Smooth muscle cell of the brain vasculature (primary cell): ENCODE measurements around the gene LRP1-AS.

Experiments
- DNase-seq: peaks from one replicate; pipeline ENCODE4 v3.0.0-alpha.2; 2012; ENCODE audit warnings: low read depth, low spot score

Gene LRP1-AS

DNA sequence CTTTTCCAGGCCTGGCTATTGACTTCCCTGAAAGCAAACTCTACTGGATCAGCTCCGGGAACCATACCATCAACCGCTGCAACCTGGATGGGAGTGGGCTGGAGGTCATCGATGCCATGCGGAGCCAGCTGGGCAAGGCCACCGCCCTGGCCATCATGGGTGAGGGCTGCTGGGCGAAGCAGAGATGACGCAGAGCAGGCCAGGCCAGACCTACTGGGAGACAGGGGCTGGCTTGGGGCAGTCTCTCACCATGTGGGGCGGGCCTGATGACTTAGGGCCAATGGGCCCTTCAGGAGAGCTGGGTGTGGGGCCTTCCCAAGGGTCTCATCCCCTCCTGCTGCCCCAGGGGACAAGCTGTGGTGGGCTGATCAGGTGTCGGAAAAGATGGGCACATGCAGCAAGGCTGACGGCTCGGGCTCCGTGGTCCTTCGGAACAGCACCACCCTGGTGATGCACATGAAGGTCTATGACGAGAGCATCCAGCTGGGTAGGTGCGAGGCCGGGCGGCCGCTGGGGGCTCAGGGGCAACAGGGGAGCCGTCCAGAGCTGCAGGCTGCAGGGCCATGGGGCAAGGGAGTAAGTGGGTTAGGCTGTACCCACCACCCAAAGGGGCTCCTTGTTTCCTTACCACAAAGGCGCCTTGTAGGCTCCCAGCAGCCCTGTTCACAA lies 33.0 kb upstream of the LRP1-AS start:
- DNase-seq = no peak

GRCh38 chr12:57179331-57180086 lies 32.1 kb upstream of the LRP1-AS start:
- no peak for DNase-seq

- DNase-seq = no peak
These were observed 30.8 kb upstream of the LRP1-AS start for GRCh38 chr12:57178213-57178612.

DNA sequence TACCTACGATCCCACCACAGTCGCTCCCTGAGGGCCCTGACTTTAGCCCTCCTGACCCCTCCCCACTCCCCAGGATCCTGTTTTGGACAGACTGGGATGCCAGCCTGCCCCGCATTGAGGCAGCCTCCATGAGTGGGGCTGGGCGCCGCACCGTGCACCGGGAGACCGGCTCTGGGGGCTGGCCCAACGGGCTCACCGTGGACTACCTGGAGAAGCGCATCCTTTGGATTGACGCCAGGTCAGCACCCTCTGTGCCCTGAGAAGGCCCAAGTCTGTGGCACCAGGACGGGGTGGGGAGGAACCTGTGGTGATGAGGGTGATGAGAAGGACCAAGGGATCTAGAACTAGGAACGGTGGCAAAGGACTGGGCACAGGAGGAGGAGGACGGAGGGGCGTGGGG lies 29.9 kb upstream of the LRP1-AS start:
- no peak for DNase-seq

DNA sequence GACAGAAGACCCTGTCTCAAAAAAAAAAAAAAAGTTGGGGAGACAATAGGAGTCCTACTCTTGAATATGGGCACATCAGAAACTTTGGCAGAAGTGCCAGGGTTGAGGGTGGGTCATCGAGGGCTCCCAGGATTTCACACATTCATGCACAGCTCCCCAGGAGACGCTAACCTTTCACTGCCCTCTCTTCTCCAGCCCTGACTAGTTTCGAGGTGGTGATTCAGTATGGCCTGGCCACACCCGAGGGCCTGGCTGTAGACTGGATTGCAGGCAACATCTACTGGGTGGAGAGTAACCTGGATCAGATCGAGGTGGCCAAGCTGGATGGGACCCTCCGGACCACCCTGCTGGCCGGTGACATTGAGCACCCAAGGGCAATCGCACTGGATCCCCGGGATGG lies 29.4 kb upstream of the LRP1-AS start:
- DNase-seq = no peak

GRCh38 chr12:57176139-57176477 lies 28.7 kb upstream of the LRP1-AS start:
- DNase-seq = no peak

DNA sequence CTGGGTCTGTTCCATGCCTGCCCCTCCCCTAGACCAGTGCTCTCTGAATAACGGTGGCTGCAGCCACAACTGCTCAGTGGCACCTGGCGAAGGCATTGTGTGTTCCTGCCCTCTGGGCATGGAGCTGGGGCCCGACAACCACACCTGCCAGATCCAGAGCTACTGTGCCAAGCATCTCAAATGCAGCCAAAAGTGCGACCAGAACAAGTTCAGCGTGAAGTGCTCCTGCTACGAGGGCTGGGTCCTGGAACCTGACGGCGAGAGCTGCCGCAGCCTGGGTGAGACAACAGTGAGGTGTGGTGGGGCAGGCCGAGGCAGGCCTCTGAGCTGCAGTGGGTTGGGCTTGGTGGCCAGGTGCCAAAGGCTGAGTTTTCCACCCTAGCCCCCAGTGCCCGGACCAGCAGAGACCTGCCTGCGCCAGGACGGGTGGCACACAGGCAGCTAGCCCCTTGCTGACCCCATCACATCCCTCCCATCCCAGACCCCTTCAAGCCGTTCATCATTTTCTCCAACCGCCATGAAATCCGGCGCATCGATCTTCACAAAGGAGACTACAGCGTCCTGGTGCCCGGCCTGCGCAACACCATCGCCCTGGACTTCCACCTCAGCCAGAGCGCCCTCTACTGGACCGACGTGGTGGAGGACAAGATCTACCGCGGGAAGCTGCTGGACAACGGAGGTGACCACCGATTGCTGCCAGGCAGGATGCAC lies 28.2 kb upstream of the LRP1-AS start:
- DNase-seq = no peak

DNA sequence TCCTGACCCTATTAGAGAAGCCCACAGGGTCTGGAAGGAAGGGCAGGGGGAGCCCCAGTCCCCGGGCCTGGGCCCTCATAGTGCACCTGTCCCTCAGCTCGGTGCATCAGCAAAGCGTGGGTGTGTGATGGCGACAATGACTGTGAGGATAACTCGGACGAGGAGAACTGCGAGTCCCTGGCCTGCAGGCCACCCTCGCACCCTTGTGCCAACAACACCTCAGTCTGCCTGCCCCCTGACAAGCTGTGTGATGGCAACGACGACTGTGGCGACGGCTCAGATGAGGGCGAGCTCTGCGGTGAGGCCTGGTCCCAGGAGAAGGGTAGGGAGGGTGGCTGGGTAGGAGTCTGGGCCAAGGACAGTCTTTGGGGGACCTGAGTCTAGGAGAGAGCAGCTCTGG lies 26.3 kb upstream of the LRP1-AS start:
- DNase-seq = no peak

DNA sequence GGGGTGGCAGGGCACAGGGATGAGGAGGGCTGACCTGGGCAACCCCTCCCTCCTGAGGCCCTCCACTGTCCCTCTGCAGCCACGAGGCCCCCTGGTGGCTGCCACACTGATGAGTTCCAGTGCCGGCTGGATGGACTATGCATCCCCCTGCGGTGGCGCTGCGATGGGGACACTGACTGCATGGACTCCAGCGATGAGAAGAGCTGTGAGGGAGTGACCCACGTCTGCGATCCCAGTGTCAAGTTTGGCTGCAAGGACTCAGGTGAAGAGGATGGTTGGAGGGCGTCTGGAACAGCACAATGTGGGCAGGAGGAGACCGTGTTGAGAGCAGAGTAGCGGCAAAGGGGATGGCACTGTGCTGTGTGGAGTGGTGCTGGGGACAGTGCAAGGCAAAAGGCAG lies 25.7 kb upstream of the LRP1-AS start:
- DNase-seq = no peak

- DNase-seq = no peak
These were observed 24.2 kb upstream of the LRP1-AS start for GRCh38 chr12:57171668-57172067.

GRCh38 chr12:57170927-57171326 lies 23.5 kb upstream of the LRP1-AS start:
- no peak for DNase-seq

DNA sequence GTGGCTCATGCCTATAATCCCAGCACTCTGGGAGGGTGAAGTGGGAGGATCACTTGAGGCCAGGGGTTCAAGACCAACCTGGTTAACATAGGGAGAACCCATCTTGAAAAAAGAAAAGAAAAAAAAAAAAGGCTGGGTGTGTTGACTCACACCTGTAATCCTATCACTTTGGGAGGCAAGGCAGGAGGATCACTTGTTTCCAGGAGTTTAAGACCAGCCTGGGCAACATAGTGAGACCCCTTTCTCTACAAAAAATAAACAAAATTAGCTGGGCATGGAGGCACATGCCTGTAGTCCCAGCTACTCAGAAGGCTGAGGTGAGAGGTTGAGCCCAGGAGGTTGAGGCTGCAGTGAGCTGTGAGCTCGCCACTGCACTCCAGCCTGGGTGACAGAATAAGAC lies 23.0 kb upstream of the LRP1-AS start:
- DNase-seq = no peak

GRCh38 chr12:57169969-57170368 lies 22.6 kb upstream of the LRP1-AS start:
- DNase-seq = no peak

- no peak for DNase-seq
These were observed 21.8 kb upstream of the LRP1-AS start for GRCh38 chr12:57169046-57169795.

DNA sequence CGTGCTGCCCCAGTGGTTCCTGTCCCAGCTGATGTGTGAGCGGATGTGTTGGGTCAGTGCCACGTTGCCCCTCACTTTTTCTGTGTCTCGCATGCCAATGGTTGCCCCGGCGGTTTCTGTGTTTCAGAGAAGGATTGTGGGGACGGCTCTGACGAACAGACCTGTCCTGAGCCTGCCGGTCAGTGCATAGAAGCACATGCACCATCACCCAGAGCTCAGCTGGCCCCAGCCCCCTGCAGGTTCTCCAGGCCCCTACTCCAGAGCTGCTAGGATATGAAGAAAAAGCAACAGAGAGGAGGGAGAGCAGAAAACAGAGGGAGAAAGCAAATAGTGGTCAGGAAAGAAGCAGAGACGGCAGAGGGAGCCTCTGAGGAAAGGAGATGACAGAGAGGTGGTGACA lies 20.6 kb upstream of the LRP1-AS start:
- no peak for DNase-seq

DNA sequence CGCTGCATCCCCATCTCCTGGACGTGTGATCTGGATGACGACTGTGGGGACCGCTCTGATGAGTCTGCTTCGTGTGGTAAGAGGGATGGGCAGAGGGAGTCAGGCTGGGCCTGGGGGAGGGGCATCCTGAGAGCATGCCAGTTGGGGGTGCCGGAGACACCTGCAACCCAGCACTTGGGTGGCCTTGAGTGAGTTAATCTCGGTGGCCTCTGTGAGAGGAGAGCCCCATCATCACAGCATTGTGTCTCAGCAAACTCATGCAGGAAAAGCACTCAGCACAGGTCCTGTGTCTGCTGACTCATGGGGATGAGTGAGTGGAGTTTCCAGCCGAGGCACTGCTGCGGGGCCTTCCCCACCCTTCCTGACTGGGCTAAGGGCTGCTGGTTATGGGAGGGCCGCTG lies 19.6 kb upstream of the LRP1-AS start:
- DNase-seq = no peak

DNA sequence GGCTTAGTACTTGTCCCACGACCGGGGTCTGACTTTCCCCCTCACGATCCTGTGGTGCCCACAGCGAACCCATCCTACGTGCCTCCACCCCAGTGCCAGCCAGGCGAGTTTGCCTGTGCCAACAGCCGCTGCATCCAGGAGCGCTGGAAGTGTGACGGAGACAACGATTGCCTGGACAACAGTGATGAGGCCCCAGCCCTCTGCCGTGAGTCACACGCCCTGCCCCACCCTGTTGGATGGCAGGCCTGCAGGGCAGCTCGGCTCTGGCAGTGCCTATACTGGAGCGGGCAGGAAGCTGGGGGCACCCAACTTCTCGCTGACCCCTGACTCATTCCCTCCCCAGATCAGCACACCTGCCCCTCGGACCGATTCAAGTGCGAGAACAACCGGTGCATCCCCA lies 18.3 kb upstream of the LRP1-AS start:
- no peak for DNase-seq

- no peak for DNase-seq
These were observed 17.7 kb upstream of the LRP1-AS start for GRCh38 chr12:57164966-57165625.

DNA sequence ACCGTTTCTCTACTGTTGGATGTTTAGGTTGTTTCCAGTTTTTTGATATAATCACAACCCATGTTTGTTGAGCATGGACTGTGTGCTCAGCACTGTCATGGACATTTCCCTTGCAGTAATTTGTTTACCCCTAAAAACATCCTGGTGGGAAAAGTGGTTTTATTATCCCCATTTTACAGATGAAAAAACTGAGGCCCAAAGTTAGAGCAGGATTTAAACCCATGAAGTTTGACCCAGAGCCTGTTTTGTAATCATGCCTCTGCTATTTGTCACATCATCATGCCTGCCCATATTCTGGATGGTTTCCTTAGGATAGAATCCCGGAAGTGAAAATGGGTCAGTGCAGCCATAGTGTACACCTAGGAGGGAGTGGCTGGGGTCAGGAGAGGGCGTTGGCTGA lies 17.0 kb upstream of the LRP1-AS start:
- DNase-seq = no peak

DNA sequence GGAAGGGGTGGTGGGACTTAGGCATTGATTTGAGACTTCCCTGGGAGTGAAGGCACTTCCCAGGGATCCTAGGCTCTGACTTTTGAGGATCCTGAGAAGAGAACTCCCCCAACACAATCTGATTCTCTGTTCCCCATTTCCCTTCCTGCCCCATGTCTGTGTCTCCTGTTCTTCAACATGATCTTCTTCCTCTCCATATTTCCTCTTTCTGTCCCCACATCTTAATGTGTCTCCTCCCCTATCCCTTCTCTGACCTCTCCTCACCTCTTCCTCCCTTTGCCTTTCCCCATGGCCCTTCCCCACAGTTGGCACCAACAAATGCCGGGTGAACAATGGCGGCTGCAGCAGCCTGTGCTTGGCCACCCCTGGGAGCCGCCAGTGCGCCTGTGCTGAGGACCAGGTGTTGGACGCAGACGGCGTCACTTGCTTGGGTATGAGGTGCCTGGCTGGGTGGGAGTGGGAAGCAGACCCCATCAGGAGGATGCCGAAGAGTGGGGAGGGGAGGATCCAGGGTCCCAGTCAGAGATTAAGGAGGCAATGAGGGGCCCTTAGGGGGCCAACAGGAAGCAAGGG lies 15.2 kb upstream of the LRP1-AS start:
- no peak for DNase-seq

DNA sequence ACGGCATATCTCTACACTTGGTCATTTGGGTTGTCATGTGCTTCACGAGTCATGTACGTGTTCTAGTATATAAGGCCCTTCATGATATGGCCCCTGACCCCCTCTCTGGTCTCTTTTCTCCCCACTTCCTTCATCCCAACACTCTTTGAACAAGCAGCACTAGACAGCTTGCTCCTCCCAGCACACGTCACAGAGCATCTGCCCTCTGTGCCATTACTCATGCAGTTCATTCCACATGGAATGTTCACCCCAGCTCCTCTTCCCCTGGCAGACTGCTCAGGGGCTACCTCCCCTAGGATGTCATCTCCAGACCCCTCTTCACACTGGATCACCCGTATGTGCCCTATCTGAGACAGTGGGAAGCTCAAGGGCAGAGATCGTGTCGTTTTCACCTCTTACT lies 14.1 kb upstream of the LRP1-AS start:
- DNase-seq = no peak
